NOMO-1 (cell line): Measurements from ENCODE around the gene TENM3.

Experiments
- DNase-seq, 2 experiments: peaks; one replicate each; lab custom pipeline; 2025; ENCODE audit not compliant: unreplicated experiment in 2 of 2; lab: John Stamatoyannopoulos, UW

TENM3 gene

GRCh38 chr4:182593402-182593801 lies 350.2 kb downstream of the TENM3 start:
- no peak for DNase-seq

- no peak for DNase-seq
These were observed 350.7 kb downstream of the TENM3 start for GRCh38 chr4:182593864-182594263.

- no peak for DNase-seq
These were observed 356.9 kb downstream of the TENM3 start for GRCh38 chr4:182600093-182600492.

GRCh38 chr4:182600856-182601255 lies 357.7 kb downstream of the TENM3 start:
- no peak for DNase-seq

GRCh38 chr4:182604161-182604622 lies 361.0 kb downstream of the TENM3 start:
- DNase-seq: no peak

GRCh38 chr4:182604953-182605352 lies 361.8 kb downstream of the TENM3 start:
- no peak for DNase-seq

- no peak for DNase-seq
These were observed 365.3 kb downstream of the TENM3 start for GRCh38 chr4:182608525-182608924.

GRCh38 chr4:182616476-182616875 lies 373.3 kb downstream of the TENM3 start:
- no peak for DNase-seq

GRCh38 chr4:182619660-182620059 lies 376.5 kb downstream of the TENM3 start:
- DNase-seq: no peak

- no peak for DNase-seq
These were observed 377.1 kb downstream of the TENM3 start for GRCh38 chr4:182620111-182620980.

GRCh38 chr4:182624281-182624680 lies 381.1 kb downstream of the TENM3 start:
- no peak for DNase-seq

GRCh38 chr4:182625193-182625592 lies 382.0 kb downstream of the TENM3 start:
- DNase-seq: no peak

GRCh38 chr4:182627996-182628395 lies 384.8 kb downstream of the TENM3 start:
- DNase-seq: no peak

- no peak for DNase-seq
These were observed 385.3 kb downstream of the TENM3 start for GRCh38 chr4:182628544-182628943.

GRCh38 chr4:182629096-182629495 lies 385.9 kb downstream of the TENM3 start:
- no peak for DNase-seq

GRCh38 chr4:182640491-182640890 lies 397.3 kb downstream of the TENM3 start:
- DNase-seq: no peak

GRCh38 chr4:182640932-182641331 lies 397.7 kb downstream of the TENM3 start:
- DNase-seq: no peak

GRCh38 chr4:182642831-182643230 lies 399.6 kb downstream of the TENM3 start:
- peak in 1 of 2 experiments; percentile 1 for DNase-seq

GRCh38 chr4:182643801-182644682 lies 400.8 kb downstream of the TENM3 start:
- no peak for DNase-seq

- no peak for DNase-seq
These were observed 401.5 kb downstream of the TENM3 start for GRCh38 chr4:182644683-182645050.

- no peak for DNase-seq
These were observed 402.3 kb downstream of the TENM3 start for GRCh38 chr4:182645511-182645910.
